SU-DHL-6 (cell line): ENCODE data around the gene UQCRHL.
"Not testable (repeated sequence)": the region's sequence is repeated elsewhere in the genome, so short reads cannot be mapped to it uniquely, and the experiment has no call there.

Experiments
- H2AFZ ChIP-seq: fragments of 200-600 bp; sonication (generic); 2 replicates; pipeline ENCODE4 v1.6.1; 2014; ENCODE audit warnings: low read depth, mild to moderate bottlenecking, moderate library complexity, mixed read lengths, antibody characterized with exemption, low read length; ENCODE audit not compliant: severe bottlenecking
- H3F3A ChIP-seq: fragments of 200-600 bp; shearing (Covaris generic); 2 replicates; pipeline ENCODE4 v1.6.0; 2016; ENCODE audit warnings: antibody characterized with exemption, mild to moderate bottlenecking; ENCODE audit not compliant: insufficient read depth
- H3K27ac ChIP-seq: fragments of 200-600 bp; sonication (generic); 2 replicates; pipeline ENCODE4 v1.5.1; 2016; ENCODE audit warnings: low read depth, mild to moderate bottlenecking, low read length, moderate library complexity, mixed read lengths
- H3K27me3 ChIP-seq: fragments of 200-600 bp; sonication (generic), shearing (Covaris generic); 2 replicates; pipeline ENCODE4 v1.6.0; 2014; ENCODE audit warnings: mild to moderate bottlenecking, low read length
- H3K36me3 ChIP-seq: fragments of 200-600 bp; sonication (generic); 2 replicates; pipeline ENCODE4 v1.6.1; 2014; ENCODE audit warnings: mild to moderate bottlenecking, low read length, mixed read lengths
- H3K4me2 ChIP-seq: fragments of 300-600, 200-600 bp; shearing (Covaris generic), sonication (generic); 2 replicates; pipeline ENCODE4 v1.6.0; 2014; ENCODE audit warnings: low read length, low read depth, mild to moderate bottlenecking; ENCODE audit not compliant: poor library complexity, severe bottlenecking
- H3K4me3 ChIP-seq: fragments of 200-600 bp; sonication (generic); 2 replicates; pipeline ENCODE4 v1.5.1; 2014; ENCODE audit warnings: antibody characterized with exemption, low read length, mild to moderate bottlenecking, mixed read lengths; ENCODE audit not compliant: insufficient read depth, poor library complexity, severe bottlenecking
- H3K79me2 ChIP-seq: fragments of 200-600 bp; sonication (generic); 2 replicates; pipeline ENCODE4 v1.6.1; 2014; ENCODE audit warnings: mild to moderate bottlenecking, low read length, moderate library complexity; ENCODE audit not compliant: insufficient read depth
- H3K9ac ChIP-seq: fragments of 200-600 bp; sonication (generic); 2 replicates; pipeline ENCODE4 v1.7.0; 2014; ENCODE audit warnings: mild to moderate bottlenecking, low read length
- H3K9me2 ChIP-seq: fragments of 200-600 bp; sonication (generic); replicated peaks from 2 replicates; pipeline ENCODE4 v1.6.1; 2014; ENCODE audit warnings: low read length; ENCODE audit not compliant: insufficient read depth
- H3K9me3 ChIP-seq: fragments of 200-600 bp; sonication (generic); 2 replicates; pipeline ENCODE4 v1.6.1; 2014; ENCODE audit warnings: low read length, mixed read lengths; ENCODE audit not compliant: insufficient read depth
- H4K20me1 ChIP-seq: fragments of 200-600 bp; sonication (generic); 2 replicates; pipeline ENCODE4 v1.6.1; 2014; ENCODE audit warnings: low read depth, mild to moderate bottlenecking, antibody characterized with exemption, low read length, moderate library complexity, mixed read lengths
- CTCF ChIP-seq: fragments of 200-600 bp; sonication (generic); IDR thresholded peaks from one replicate; pipeline ENCODE4 v1.5.1; 2017; ENCODE audit warnings: antibody characterized with exemption, mild to moderate bottlenecking, low read length, moderate library complexity; ENCODE audit not compliant: insufficient read depth, poor library complexity, severe bottlenecking
- EZH2phosphoT487 ChIP-seq: fragments of 200-600 bp; sonication (generic), shearing (Covaris generic); conservative IDR thresholded peaks from 2 replicates; pipeline ENCODE4 v1.6.1; 2018; ENCODE audit warnings: mild to moderate bottlenecking, antibody characterized with exemption, low read length, moderate library complexity, mixed read lengths

The UQCRHL gene

GRCh38 chr1:15847100-15847892, 39.8 kb upstream of the UQCRHL start, which contains the start of gene SPEN:
SPEN (plus strand) TSS chr1:15847707; CDS start chr1:15848068, 361 bp downstream.
- H3K9ac ChIP-seq, result peak within 1 kb of the TSS; percentile 77
- TF ChIP-seq EZH2phosphoT487 (no peak), CTCF (no peak)
- H3F3A ChIP-seq, result peaks cover 51% of the 10 kb centered on the region
- peak within 1 kb of the TSS; percentile 94 for H3K4me2 ChIP-seq
- H3K36me3 ChIP-seq, result no peaks in the 10 kb centered on the region
- no peaks in the 10 kb centered on the region for H3K9me3 ChIP-seq
- no peaks in the 10 kb centered on the region for H3K9me2 ChIP-seq
- H3K79me2 ChIP-seq, result peaks cover 59% of the 10 kb centered on the region
- H3K27me3 ChIP-seq, result no peaks in the 10 kb centered on the region
- peak within 1 kb of the TSS; percentile 98 for H3K27ac ChIP-seq
- peak within 1 kb of the TSS; percentile 88 for H3K4me3 ChIP-seq
- H4K20me1 ChIP-seq, result no peaks in the 10 kb centered on the region; the same call in 1 of the 2 replicates
- peak within 1 kb of the TSS; percentile 62 for H2AFZ ChIP-seq

GRCh38 chr1:15846056-15846455, 38.6 kb upstream of the UQCRHL start:
- not testable (repeated sequence) for H3K27me3 ChIP-seq, H3K9me3 ChIP-seq, H4K20me1 ChIP-seq, H2AFZ ChIP-seq, H3K36me3 ChIP-seq, H3K9me2 ChIP-seq, H3K4me3 ChIP-seq
- peaks cover 47% of the 10 kb centered on the region for H3K79me2 ChIP-seq
- 0 out of 2 replicates have a peak overlapping the region, but pooled peaks have one; percentile 77 for H3K9ac ChIP-seq
- peak overlapping the region; percentile 98 for H3K27ac ChIP-seq
- H3K4me2 ChIP-seq, result peak overlapping the region; percentile 92
- peaks cover 59% of the 10 kb centered on the region for H3F3A ChIP-seq

GRCh38 chr1:15843826-15844572, 36.5 kb upstream of the UQCRHL start:
- H3K79me2 ChIP-seq, result peaks cover 26% of the 10 kb centered on the region
- peak overlapping the region; percentile 92 for H3K4me2 ChIP-seq
- peak overlapping the region; percentile 98 for H3K27ac ChIP-seq
- H3K4me3 ChIP-seq, result peak overlapping the region; percentile 44
- TF ChIP-seq EZH2phosphoT487 (no peak), CTCF (no peak)
- H2AFZ ChIP-seq, result no peak overlapping the region
- H4K20me1 ChIP-seq, result no peaks in the 10 kb centered on the region
- peak overlapping the region; percentile 46 for H3K9ac ChIP-seq
- H3K9me2 ChIP-seq, result no peaks in the 10 kb centered on the region
- no peaks in the 10 kb centered on the region for H3K36me3 ChIP-seq
- no peaks in the 10 kb centered on the region for H3K27me3 ChIP-seq
- no peaks in the 10 kb centered on the region for H3K9me3 ChIP-seq
- H3F3A ChIP-seq, result peaks cover 53% of the 10 kb centered on the region

DNA sequence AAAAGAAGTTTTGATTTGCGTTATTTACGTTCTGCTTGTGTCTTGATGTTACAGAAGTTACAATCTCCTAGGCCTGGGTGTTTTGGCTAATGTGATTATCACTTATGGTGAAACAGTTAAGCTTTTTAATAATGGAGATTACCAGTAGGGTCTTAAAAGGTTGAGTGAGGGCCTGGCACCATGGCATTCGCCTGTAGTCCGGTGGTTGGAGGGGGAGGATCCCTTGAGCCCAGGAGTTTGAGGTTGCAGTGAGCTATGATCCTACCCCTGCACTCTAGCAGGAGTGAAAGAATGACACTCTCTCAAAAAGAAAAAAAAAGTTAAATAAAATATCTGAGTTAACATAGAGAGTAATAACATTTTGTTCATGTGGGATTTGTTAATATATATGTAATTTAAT, 31.3 kb upstream of the UQCRHL start:
- Histone ChIP-seq H3K36me3 (no peaks in the 10 kb centered on the region), H4K20me1 (no peaks in the 10 kb centered on the region), H3F3A (peaks cover 65% of the 10 kb centered on the region), H3K9ac (no peak overlapping the region), H3K27me3 (no peaks in the 10 kb centered on the region), H3K4me2 (no peak overlapping the region), H3K9me2 (no peaks in the 10 kb centered on the region), H3K4me3 (no peak overlapping the region), H3K27ac (no peak overlapping the region), H3K79me2 (no peaks in the 10 kb centered on the region; the same call in 1 of the 2 replicates), H2AFZ (no peak overlapping the region), H3K9me3 (no peaks in the 10 kb centered on the region)
- TF ChIP-seq CTCF (no peak), EZH2phosphoT487 (no peak)
